HG02938 (cell line): ENCODE results near the gene COMT.

ENCODE experiments used
- ATAC-seq: cut with Tn5 transposase; IDR thresholded peaks from one replicate; pipeline ENCODE4 v1.9.1; 2021; ENCODE audit warnings: mild to moderate bottlenecking, moderate library complexity; ENCODE audit not compliant: unreplicated experiment

COMT gene

GRCh38 chr22:20009582-20010306 is 68.2 kb downstream of the COMT start:
- ATAC-seq, result no peak

- no peak for ATAC-seq
Observed at GRCh38 chr22:20010307-20011122, 68.9 kb downstream of the COMT start.

GRCh38 chr22:20011123-20011992 is 69.8 kb downstream of the COMT start:
- no peak for ATAC-seq

DNA sequence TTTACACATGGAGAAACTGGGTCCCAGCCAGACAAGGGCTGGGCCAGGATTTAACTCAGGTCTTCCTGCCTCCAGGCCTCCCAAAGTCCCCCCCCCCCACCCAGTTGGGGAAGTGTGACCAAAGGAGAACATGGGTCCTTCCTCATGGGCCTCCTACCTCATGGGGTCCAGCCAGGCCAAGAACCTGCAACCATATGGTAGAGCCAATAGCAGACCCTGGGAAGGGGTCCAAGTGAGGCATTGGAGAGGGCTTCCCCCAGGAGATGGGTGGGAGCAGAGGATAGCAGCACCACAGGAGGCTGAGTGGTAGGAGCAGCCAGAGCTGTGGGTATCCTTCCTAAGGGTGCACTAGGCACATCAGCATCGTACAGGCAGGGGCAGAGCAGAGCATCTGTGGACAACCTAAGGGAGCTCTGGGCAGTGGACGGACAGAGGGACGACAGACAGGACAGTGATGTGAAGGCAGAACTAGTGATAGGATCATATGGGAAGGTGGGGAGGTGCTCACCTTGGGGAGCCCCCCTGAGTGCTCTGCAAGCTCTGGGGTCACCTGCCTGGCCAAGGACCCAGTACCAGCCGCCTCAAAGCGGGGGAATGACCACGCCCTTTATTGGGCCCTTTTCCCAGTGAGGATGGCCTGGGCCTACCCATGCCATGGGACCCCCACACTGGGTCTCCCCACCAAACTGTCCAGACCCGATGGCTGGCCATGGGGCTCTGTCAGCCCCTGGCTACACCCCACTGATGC is 70.6 kb downstream of the COMT start:
- no peak for ATAC-seq

GRCh38 chr22:20012741-20013331 is 71.3 kb downstream of the COMT start:
- no peak for ATAC-seq

- ATAC-seq, result no peak
Observed at GRCh38 chr22:20013382-20013871, 71.9 kb downstream of the COMT start.

DNA sequence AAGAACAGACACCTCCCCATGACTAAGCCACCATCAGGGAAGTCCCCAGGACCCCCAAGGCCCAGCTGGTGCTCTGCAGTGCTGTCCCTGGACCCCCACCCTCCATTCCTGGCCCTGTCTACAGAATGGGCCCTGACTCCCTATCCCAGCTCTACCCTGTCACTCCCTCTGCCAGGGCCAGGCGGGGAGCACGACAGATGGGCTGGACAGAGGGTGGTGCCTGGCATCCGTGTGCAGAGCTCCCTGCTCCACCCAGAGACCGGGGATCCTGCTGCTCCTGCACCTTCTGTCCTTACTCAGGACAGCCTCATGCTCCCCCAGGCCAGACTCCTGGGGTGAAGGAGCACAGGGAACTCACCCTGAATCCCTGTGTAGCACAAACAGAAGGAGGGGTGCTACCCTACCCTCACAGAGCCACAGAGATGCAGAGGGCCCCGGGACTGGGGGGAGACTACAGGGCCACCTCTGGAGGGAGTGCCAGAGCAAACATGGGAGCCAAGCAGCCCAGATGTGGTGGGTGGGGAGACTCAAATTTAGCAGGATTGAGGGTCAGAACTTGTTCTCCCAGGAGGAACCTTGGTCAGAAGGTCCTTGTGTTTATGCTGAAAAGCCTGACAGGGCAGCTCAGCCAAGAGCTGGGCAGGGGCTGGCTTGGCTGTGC is 73.1 kb downstream of the COMT start:
- no peak for ATAC-seq

- no peak for ATAC-seq
Observed at GRCh38 chr22:20015187-20015625, 73.6 kb downstream of the COMT start.

- ATAC-seq, result no peak
Observed at GRCh38 chr22:20015971-20016733, 74.6 kb downstream of the COMT start.

DNA sequence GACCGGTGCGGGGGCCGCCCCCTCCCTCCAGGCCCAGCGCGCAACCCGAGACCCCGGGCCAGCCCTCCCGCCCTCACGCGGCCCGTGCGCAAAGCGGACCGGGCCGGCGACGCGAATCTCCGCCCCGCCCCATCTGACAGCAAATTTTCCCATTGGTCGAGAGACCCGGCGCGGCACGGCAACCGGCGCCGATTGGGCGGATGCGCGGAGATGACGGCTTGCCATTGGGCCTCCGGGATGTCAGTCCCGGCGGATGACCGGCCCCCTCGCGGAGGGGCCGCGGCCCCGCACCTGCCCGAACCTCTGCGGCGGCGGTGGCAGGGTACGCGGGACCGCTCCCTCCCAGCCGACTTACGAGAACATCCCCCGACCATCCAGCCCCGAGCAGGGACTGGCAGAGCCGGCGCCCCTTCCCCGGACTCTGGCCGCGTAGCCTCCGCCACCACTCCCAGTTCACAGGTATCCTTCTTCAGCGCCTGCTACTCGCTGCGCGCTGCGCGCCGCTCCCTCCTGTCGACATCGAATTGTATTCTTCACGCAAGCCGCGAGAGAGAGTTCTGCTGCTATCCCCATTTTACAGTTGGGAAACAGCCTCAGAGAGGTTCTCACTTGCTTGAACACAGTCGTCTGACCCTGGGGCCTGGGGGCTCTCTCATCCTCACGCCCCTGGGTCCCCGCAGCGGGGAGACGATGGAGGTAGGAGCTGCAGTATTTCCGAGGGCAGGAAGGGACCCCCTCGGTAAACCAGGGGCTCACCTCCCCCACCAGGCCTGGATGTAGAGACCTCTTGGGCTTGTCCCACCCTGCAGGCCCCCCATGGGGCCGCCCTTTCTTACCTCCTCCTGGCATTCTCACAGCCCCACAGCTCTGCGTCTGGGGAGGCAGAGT is 75.4 kb downstream of the COMT start, which contains the start of gene ARVCF:
TSS of gene ARVCF (minus strand) at position 90 of the 888 bp plus-strand sequence. CDS start 26,029 bp downstream, outside the sequence.
- peak; percentile 66 for ATAC-seq

DNA sequence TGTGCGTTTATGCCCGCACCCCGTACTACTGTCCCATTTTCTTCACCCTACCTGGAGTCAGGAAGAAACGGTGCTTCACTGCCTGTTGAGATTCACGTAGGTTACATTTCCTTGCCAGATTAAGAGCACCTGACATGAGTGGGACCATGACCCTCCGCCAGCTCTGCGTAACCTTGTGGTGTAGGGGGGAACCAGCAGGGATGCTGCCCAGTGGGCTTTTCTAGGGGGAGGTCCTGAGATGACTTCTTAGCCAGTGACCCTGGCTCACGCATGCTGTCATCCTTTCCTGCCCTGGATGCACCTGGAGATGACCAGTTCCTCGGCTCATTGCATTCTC is 76.0 kb downstream of the COMT start:
- ATAC-seq, result no peak

GRCh38 chr22:20018001-20018400 is 76.4 kb downstream of the COMT start:
- ATAC-seq, result no peak
